Type B pancreatic cell (in vitro differentiated cells): ENCODE data around the gene FCER2. TPM values are rescaled to one million over a fixed set of nuclear protein-coding genes. Genes with fewer than 3 reads are reported as not detected.
A peak's percentile ranks its signal among the peaks of the same experiment; 100 is the strongest.

Source experiments
- DNase-seq: peaks from one replicate; pipeline ENCODE4 v3.0.0; 2021; ENCODE audit warnings: mixed read lengths; ENCODE audit not compliant: unreplicated experiment; ENCODE audit errors: extremely low spot score
- H3K27ac Mint-ChIP-seq: 2 replicates; pipeline ENCODE4 v1.8.0; 2021; ENCODE audit warnings: mild to moderate bottlenecking, mixed read lengths
- H3K27me3 Mint-ChIP-seq: 2 replicates; pipeline ENCODE4 v1.8.0; 2021; ENCODE audit warnings: mixed read lengths
- H3K36me3 Mint-ChIP-seq: 2 replicates; pipeline ENCODE4 v1.8.0; 2021; ENCODE audit warnings: mixed read lengths
- H3K4me1 Mint-ChIP-seq: one replicate; pipeline ENCODE4 v1.8.0; 2021; ENCODE audit warnings: mixed read lengths; ENCODE audit not compliant: unreplicated experiment
- H3K4me3 Mint-ChIP-seq: 2 replicates; pipeline ENCODE4 v1.8.0; 2021; ENCODE audit warnings: mild to moderate bottlenecking, mixed read lengths
- H3K9me3 Mint-ChIP-seq: 2 replicates; pipeline ENCODE4 v1.8.0; 2021; ENCODE audit warnings: mixed read lengths
- total RNA-seq: library from RNA; stranded (reverse); gene quantifications from 2 replicates; pipeline ENCODE4 v1.2.1, GENCODE V29; 2021; ENCODE audit warnings: low replicate concordance
- TF ChIP-seq, protein P1 (sequence below): fragments of 200-600 bp; sonication (generic); conservative IDR thresholded peaks from 2 replicates; pipeline ENCODE4 v1.5.0; 2021; ENCODE audit warnings: antibody characterized with exemption, mild to moderate bottlenecking

The FCER2 gene
- total RNA-seq, 1 donor from 2014 or later = not detected

DNA sequence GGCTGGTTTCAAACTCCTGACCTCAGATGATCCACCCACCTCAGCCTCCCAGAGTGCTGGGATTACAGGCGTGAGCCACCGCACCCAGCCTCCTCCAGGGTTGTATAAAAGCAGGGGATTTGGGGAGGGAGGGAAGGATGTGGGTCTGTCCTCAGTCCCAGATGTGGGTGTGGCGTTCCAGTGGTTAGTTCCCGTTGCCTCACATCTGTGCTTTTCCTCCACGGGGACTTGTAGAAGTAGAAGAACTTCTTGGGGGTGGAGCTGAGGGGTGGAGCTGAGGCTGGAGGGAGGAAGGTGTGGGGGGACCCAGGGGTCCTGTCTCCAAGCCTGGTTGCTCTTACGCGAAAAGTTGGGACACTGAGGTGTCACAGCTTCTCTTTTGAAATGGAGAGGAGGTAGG is 25.6 kb downstream of the FCER2 start:
- TF ChIP-seq, protein P1, sequence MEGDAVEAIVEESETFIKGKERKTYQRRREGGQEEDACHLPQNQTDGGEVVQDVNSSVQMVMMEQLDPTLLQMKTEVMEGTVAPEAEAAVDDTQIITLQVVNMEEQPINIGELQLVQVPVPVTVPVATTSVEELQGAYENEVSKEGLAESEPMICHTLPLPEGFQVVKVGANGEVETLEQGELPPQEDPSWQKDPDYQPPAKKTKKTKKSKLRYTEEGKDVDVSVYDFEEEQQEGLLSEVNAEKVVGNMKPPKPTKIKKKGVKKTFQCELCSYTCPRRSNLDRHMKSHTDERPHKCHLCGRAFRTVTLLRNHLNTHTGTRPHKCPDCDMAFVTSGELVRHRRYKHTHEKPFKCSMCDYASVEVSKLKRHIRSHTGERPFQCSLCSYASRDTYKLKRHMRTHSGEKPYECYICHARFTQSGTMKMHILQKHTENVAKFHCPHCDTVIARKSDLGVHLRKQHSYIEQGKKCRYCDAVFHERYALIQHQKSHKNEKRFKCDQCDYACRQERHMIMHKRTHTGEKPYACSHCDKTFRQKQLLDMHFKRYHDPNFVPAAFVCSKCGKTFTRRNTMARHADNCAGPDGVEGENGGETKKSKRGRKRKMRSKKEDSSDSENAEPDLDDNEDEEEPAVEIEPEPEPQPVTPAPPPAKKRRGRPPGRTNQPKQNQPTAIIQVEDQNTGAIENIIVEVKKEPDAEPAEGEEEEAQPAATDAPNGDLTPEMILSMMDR = no peak
- no peak overlapping the region for H3K27ac Mint-ChIP-seq
- no peak for DNase-seq
- H3K4me1 Mint-ChIP-seq = peaks cover 6% of the 10 kb centered on the region
- H3K27me3 Mint-ChIP-seq = peaks cover 60% of the 10 kb centered on the region
- no peaks in the 10 kb centered on the region for H3K36me3 Mint-ChIP-seq
- H3K9me3 Mint-ChIP-seq = peaks cover 7% of the 10 kb centered on the region
- no peak overlapping the region for H3K4me3 Mint-ChIP-seq

DNA sequence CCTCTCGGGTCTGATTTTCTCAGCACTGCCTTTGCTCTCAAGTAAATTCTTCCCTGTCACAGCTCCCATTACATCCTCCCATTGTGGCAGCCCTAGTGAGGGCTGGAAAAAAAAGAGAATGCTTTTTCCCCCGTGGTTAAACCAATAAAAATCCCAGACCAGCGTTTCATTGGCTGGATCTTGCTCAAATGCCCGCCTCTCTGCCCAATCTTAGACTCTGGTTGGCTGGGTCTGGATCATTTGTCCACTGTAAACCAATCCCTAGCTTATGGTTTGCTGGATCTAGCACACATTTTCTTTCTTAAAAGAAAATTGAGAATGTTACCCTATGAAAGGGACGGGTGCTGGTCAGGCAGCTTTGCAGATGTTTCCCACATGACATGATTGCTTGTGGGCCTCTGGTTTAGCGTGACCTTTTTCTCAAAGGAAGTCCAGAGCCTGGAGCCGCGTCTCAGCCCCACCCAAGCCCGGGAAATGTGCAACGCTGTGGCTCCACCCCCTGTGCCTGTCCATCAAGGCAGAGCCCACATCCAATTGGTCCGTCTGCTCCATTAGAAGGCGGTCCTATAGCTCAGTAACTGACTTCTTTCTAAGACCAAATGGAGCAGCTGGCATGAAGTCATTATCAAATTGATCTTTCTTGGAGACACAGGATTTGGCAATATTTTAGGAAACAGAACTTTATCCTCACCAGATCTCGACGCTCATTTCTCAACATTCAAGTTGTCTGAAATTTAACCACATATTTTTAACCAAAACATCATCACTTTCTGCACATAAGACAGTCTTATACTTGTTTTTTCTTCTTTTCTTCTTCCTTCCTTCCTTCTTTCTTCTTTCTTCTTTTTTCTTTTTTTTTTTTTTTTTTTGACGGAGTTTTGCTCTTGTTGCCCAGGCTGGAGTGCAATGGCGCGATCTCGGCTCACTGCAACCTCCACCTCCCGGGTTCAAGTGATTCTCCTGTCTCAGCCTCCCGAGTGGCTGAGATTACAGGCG is 27.6 kb downstream of the FCER2 start:
- H3K9me3 Mint-ChIP-seq = peaks cover 7% of the 10 kb centered on the region
- H3K4me3 Mint-ChIP-seq = no peak overlapping the region
- H3K36me3 Mint-ChIP-seq = no peaks in the 10 kb centered on the region
- peaks cover 2% of the 10 kb centered on the region for H3K4me1 Mint-ChIP-seq
- H3K27ac Mint-ChIP-seq = no peak overlapping the region
- peaks cover 74% of the 10 kb centered on the region for H3K27me3 Mint-ChIP-seq
- TF ChIP-seq, protein P1 = no peak
- no peak for DNase-seq

DNA sequence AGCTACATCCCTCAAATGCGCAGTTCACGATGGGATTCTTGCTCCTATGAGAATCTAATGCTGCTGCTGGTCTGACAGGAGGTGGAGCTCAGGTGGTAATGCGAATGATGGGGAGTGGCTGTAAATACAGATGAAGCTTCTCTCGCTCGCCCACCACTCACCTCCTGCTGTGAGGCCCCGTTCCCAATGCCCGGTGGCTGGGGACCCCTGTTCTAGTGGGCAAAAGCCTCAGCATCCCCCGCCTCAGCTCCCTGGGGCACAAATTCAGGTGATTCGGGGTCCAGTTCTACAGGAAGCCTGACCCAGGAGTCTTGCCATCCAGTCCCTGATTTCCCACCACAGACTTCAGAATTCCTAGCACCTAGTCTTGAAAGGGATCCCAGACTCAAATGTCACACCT is 29.4 kb downstream of the FCER2 start:
- peaks cover 7% of the 10 kb centered on the region for H3K9me3 Mint-ChIP-seq
- TF ChIP-seq, protein P1 = no peak
- H3K4me3 Mint-ChIP-seq = no peak overlapping the region
- H3K36me3 Mint-ChIP-seq = no peaks in the 10 kb centered on the region
- H3K27me3 Mint-ChIP-seq = peaks cover 68% of the 10 kb centered on the region
- H3K4me1 Mint-ChIP-seq = no peaks in the 10 kb centered on the region
- DNase-seq = no peak
- H3K27ac Mint-ChIP-seq = no peak overlapping the region

DNA sequence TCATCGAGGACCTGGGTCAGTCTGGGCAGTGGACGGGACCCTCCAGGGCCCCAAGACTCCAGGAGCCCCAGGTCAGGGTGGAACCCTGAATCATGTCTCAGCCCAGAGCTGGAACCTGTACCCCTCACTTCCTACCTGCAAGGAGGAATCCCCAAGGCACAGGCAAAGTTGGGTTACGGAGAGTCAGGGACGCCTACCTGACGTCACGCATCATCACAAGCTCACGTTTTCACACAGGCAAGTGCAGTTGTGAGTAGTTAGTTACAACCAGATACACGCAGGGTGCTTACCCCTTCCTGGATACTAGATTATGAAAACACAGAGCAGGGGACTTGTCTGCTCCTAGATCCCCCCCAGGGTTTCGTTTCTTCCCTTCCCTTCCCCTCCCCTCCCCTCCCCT is 31.1 kb downstream of the FCER2 start:
- peaks cover 7% of the 10 kb centered on the region for H3K9me3 Mint-ChIP-seq
- H3K27me3 Mint-ChIP-seq = peaks cover 60% of the 10 kb centered on the region
- DNase-seq = no peak
- peak overlapping the region; percentile 72 for H3K4me3 Mint-ChIP-seq
- H3K4me1 Mint-ChIP-seq = no peaks in the 10 kb centered on the region
- no peak overlapping the region for H3K27ac Mint-ChIP-seq
- TF ChIP-seq, protein P1 = no peak
- no peaks in the 10 kb centered on the region for H3K36me3 Mint-ChIP-seq

GRCh38 chr19:7670150-7670783 is 31.7 kb downstream of the FCER2 start:
- DNase-seq = no peak
- H3K27me3 Mint-ChIP-seq = peaks cover 58% of the 10 kb centered on the region
- H3K36me3 Mint-ChIP-seq = no peaks in the 10 kb centered on the region
- TF ChIP-seq, protein P1 = no peak
- peak overlapping the region; percentile 72 for H3K4me3 Mint-ChIP-seq
- H3K27ac Mint-ChIP-seq = no peak overlapping the region
- H3K4me1 Mint-ChIP-seq = no peaks in the 10 kb centered on the region
- H3K9me3 Mint-ChIP-seq = peaks cover 7% of the 10 kb centered on the region
